Measurements from ENCODE around the gene MLLT3. TPM values are rescaled to one million over a fixed set of nuclear protein-coding genes. Genes with fewer than 3 reads are reported as not detected.

Gene MLLT3
- total RNA-seq, 2 donors from 2014 or later = 8.1 to 9.6 TPM

- H3K27ac ChIP-seq = no peak overlapping the region
- no peaks in the 10 kb centered on the region for H3K27me3 ChIP-seq (replicated peaks; ENCODE audit: insufficient read depth)
- H3K4me3 ChIP-seq = no peak overlapping the region
- DNase-seq (ENCODE audit: low spot score) (no peak), ATAC-seq (ENCODE audit: insufficient number of reproducible peaks, low FRiP score, low read depth) (no peak)
- no peaks in the 10 kb centered on the region for H3K36me3 ChIP-seq
- peaks cover 8% of the 10 kb centered on the region for H3K9me3 ChIP-seq
- no peaks in the 10 kb centered on the region for H3K4me1 ChIP-seq (ENCODE audit: control insufficient read depth in 1 of 2, low read depth in 2 of 2)
- no peak for TF ChIP-seq CTCF (IDR thresholded peaks at IDR 0.05)
Measured at GRCh38 chr9:20537294-20537693, 85.0 kb downstream of the MLLT3 start.

GRCh38 chr9:20532584-20532983, 89.7 kb downstream of the MLLT3 start:
- no peaks in the 10 kb centered on the region for H3K4me1 ChIP-seq (ENCODE audit: control insufficient read depth in 1 of 2, low read depth in 2 of 2)
- no peaks in the 10 kb centered on the region for H3K9me3 ChIP-seq
- H3K4me3 ChIP-seq = no peak overlapping the region
- no peaks in the 10 kb centered on the region for H3K27me3 ChIP-seq (replicated peaks; ENCODE audit: insufficient read depth)
- DNase-seq (ENCODE audit: low spot score) (no peak), ATAC-seq (ENCODE audit: insufficient number of reproducible peaks, low FRiP score, low read depth) (no peak)
- no peaks in the 10 kb centered on the region for H3K36me3 ChIP-seq
- no peak overlapping the region for H3K27ac ChIP-seq
- TF ChIP-seq CTCF (IDR thresholded peaks at IDR 0.05) = no peak

- TF ChIP-seq CTCF (IDR thresholded peaks at IDR 0.05) = no peak
- no peak for DNase-seq (ENCODE audit: low spot score)
- no peaks in the 10 kb centered on the region for H3K9me3 ChIP-seq
- no peaks in the 10 kb centered on the region for H3K27me3 ChIP-seq (replicated peaks; ENCODE audit: insufficient read depth)
- no peaks in the 10 kb centered on the region for H3K36me3 ChIP-seq
- no peak for ATAC-seq (ENCODE audit: insufficient number of reproducible peaks, low FRiP score, low read depth)
- H3K27ac ChIP-seq = no peak overlapping the region
- no peak overlapping the region for H3K4me3 ChIP-seq
- H3K4me1 ChIP-seq (ENCODE audit: control insufficient read depth in 1 of 2, low read depth in 2 of 2) = no peaks in the 10 kb centered on the region
Measured at GRCh38 chr9:20529837-20530236, 92.5 kb downstream of the MLLT3 start.

- H3K4me3 ChIP-seq = no peak overlapping the region
- DNase-seq (ENCODE audit: low spot score) = no peak
- no peak for TF ChIP-seq CTCF (IDR thresholded peaks at IDR 0.05)
Measured at GRCh38 chr9:20528253-20528652, 94.0 kb downstream of the MLLT3 start.

GRCh38 chr9:20526500-20527319, 95.6 kb downstream of the MLLT3 start:
- DNase-seq (ENCODE audit: low spot score) (no peak), ATAC-seq (ENCODE audit: insufficient number of reproducible peaks, low FRiP score, low read depth) (no peak)
- Histone ChIP-seq H3K27me3 (replicated peaks; ENCODE audit: insufficient read depth) (no peaks in the 10 kb centered on the region), H3K9me3 (no peaks in the 10 kb centered on the region), H3K36me3 (no peaks in the 10 kb centered on the region), H3K27ac (no peak overlapping the region), H3K4me1 (ENCODE audit: control insufficient read depth in 1 of 2, low read depth in 2 of 2) (no peaks in the 10 kb centered on the region), H3K4me3 (no peak overlapping the region)
- no peak for TF ChIP-seq CTCF (IDR thresholded peaks at IDR 0.05)

More at GRCh38 chr9:20528253-20528652, 94.0 kb downstream of the MLLT3 start:
- H3K4me1 ChIP-seq (ENCODE audit: control insufficient read depth in 1 of 2, low read depth in 2 of 2) = no peaks in the 10 kb centered on the region
- H3K9me3 ChIP-seq = no peaks in the 10 kb centered on the region
- no peaks in the 10 kb centered on the region for H3K36me3 ChIP-seq
- no peaks in the 10 kb centered on the region for H3K27me3 ChIP-seq (replicated peaks; ENCODE audit: insufficient read depth)
- H3K27ac ChIP-seq = no peak overlapping the region
- no peak for ATAC-seq (ENCODE audit: insufficient number of reproducible peaks, low FRiP score, low read depth)
